SJSA1 (cell line): Measurements from ENCODE around the gene EMC9. TPM values are rescaled to one million over a fixed set of nuclear protein-coding genes. Genes with fewer than 3 reads are reported as not detected.
A peak's percentile ranks its signal among the peaks of the same experiment; 100 is the strongest.

Experiments used
- DNase-seq, 2 experiments: peaks; one replicate each; pipeline ENCODE4 v3.0.0-alpha.2; 2015 to 2020; ENCODE audit warnings: low spot score in 2 of 2, low read depth in 1 of 2
- H3K27ac ChIP-seq: fragments of 250-450 bp; sonication (Bioruptor Pico); 2 replicates; pipeline ENCODE4 v1.5.1; 2020; ENCODE audit warnings: mild to moderate bottlenecking, moderate library complexity
- H3K27me3 ChIP-seq: fragments of 250-450 bp; sonication (Bioruptor Pico); replicated peaks from 2 replicates; pipeline ENCODE4 v1.5.1; 2020; ENCODE audit warnings: mild to moderate bottlenecking, moderate library complexity
- H3K36me3 ChIP-seq: fragments of 250-450 bp; sonication (Bioruptor Pico); 2 replicates; pipeline ENCODE4 v1.5.1; 2020; ENCODE audit warnings: mild to moderate bottlenecking
- H3K4me1 ChIP-seq: fragments of 250-450 bp; sonication (Bioruptor Pico); replicated peaks from 2 replicates; pipeline ENCODE4 v1.6.1; 2021; ENCODE audit warnings: mild to moderate bottlenecking
- H3K4me3 ChIP-seq: fragments of 250-450 bp; sonication (Bioruptor Pico); 2 replicates; pipeline ENCODE4 v1.5.1; 2020; ENCODE audit warnings: mild to moderate bottlenecking
- H3K9me3 ChIP-seq: fragments of 250-450 bp; sonication (Bioruptor Pico); replicated peaks from 2 replicates; pipeline ENCODE4 v1.5.1; 2020; ENCODE audit warnings: mild to moderate bottlenecking
- total RNA-seq: library from RNA; depleted of rRNA; stranded (reverse); fragments of >200 nt; shearing (Covaris generic); gene quantifications from 2 replicates; pipeline ENCODE4 v1.2.3, GENCODE V29; 2014

EMC9 gene
- total RNA-seq, 1 experiment from 2014 or later: 11.1 TPM

DNA sequence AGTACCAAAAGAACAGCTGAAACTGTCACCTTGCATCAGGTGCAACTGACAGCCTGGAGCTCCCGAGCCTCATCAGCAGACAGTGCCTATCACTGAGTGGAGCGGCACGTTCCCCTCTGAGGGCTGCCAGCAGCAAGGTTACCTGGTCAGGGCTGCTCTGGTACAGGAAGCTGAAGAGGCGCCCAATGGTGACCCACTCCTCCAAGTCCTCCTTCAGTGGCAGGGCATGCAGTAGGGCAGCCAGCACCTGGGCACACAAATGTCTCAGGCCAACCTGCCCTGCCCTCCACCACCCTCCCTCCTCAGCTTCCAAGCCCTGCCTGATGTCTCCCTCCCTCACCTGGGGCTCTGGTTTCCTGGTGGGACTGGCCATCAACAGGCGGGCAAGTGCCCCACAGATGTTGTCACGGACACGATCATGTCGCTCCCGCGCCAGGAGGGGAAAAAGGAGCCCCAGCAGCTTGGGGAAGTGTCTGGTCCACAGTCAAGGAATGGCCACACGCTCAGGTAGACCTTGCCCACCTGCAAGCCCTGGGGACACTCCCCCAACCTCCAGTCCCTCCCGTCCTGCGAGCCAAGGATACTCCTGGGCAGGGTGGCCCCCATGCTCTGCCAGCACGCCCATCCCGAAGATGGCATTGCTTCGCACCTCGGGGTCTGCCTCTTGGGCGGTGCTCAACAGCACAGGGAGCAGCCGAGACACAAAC, 40.1 kb upstream of the EMC9 start:
- Histone ChIP-seq H3K9me3 (no peaks in the 10 kb centered on the region), H3K4me1 (peaks cover 9% of the 10 kb centered on the region), H3K36me3 (peaks cover 80% of the 10 kb centered on the region), H3K27ac (no peak overlapping the region), H3K27me3 (no peaks in the 10 kb centered on the region), H3K4me3 (no peak overlapping the region)
- no peak for DNase-seq

DNA sequence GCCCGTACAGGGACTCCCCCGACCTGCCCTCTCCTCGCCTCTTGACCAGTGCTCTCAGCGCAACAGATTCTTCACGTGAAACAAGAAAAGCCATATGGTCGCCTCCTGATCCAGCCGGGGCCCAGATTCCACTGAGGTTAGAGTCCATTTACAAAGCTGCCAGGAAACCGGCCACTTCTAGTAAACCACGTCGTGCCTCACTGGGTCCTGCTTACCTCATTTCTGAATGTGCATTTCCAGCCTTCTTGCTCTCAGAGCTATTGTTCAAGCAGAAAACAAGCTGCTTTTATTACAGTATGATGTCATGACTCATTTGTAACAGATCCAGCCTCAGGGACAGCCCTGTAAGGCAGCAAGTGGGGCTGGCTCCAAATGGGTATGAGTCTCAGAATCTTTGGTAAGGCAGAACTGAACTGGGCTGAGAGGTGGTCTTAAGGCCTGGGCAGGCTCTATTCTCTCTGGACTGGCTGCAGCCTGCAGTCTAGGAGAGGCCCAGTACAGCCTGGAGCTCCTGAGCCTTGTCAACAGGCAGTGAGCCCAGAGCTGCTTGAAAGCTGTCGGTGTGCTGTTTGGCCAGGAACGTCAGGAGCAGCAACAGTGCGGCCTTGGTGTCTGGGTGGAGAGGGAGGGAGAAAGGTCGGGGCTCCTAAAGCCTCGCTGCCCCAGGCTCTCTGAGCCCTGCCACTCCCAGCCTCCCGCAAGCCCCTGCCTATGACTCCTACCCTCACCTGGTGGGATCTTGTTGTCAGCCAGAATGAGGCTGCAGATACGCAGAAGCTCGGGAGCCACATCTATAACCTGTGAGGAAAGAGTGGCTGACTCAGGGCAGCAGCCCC, 38.8 kb upstream of the EMC9 start:
- H3K4me1 ChIP-seq: peaks cover 9% of the 10 kb centered on the region
- H3K36me3 ChIP-seq: peaks cover 70% of the 10 kb centered on the region
- no peaks in the 10 kb centered on the region for H3K9me3 ChIP-seq
- H3K27ac ChIP-seq: peak overlapping the region; percentile 43
- DNase-seq: no peak
- no peaks in the 10 kb centered on the region for H3K27me3 ChIP-seq
- no peak overlapping the region for H3K4me3 ChIP-seq

DNA sequence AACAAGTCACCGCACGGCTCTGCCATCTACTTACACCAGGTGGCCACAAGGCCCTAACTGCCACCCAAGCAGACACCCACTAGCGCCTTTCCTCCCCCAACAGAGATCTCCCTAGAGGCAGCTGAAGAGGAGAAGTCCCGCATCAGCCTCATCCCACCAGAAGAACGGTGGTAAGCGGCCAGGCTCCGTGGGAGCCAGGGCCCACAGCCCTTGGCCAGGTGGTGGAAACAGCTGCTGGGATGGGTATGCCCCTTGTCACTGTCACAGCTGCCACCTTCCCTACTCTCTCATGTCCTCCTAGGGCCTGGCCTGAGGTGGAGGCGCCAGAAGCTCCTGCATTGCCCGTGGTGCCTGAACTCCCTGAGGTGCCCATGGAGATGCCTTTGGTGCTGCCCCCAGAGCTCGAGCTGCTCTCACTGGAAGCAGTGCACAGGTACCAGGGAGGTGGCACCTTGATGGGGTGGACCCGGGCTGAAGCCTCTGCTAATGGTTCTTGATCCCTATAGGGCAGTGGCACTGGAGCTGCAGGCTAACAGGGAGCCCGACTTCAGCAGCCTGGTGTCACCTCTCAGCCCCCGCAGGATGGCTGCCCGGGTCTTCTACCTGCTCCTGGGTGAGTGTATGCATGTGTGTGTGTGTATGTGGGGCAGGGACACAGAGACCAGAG, 38.0 kb upstream of the EMC9 start:
- Histone ChIP-seq H3K4me1 (peaks cover 9% of the 10 kb centered on the region), H3K4me3 (no peak overlapping the region), H3K27me3 (no peaks in the 10 kb centered on the region), H3K36me3 (peaks cover 62% of the 10 kb centered on the region), H3K27ac (peak overlapping the region; percentile 43), H3K9me3 (no peaks in the 10 kb centered on the region)
- no peak for DNase-seq

DNA sequence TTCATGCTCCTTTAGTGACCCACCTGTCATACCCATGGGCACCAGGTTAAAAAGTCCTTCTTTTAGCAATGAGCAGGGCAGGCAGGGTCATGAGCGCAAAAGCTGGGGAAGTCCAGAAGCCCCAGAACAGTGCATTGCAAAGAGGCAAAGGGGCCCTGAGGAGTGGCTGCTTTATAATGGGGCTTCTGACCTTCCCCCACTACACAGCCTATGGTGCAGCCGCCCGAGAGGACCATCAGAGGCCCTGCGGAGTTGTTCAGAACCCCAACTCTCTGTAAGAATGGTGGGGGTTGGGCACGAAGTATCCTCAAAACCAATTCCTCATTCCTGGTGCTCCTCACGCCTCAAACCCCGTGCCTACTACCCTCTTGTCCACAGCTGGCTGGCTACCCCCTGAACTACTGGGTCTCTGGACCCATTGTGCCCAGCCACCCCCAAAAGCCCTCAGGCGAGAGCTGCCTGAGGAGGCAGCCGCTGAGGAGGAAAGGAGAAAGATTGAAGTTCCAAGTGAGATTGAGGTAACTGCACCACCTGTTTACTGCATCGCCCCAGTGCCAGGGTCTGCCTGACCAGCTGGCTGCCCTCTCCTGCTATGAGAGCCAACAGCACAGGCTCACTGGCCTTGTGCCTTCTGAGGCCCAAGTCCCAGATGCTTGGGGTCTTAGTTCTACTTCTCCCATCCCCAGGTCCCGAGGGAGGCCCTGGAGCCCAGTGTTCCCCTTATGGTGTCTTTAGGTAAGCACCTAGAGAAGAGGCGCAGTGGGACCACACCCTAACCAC, 37.2 kb upstream of the EMC9 start:
- Histone ChIP-seq H3K9me3 (no peaks in the 10 kb centered on the region), H3K4me1 (peaks cover 9% of the 10 kb centered on the region), H3K27me3 (no peaks in the 10 kb centered on the region), H3K36me3 (peaks cover 57% of the 10 kb centered on the region), H3K27ac (no peak overlapping the region), H3K4me3 (no peak overlapping the region)
- no peak for DNase-seq

DNA sequence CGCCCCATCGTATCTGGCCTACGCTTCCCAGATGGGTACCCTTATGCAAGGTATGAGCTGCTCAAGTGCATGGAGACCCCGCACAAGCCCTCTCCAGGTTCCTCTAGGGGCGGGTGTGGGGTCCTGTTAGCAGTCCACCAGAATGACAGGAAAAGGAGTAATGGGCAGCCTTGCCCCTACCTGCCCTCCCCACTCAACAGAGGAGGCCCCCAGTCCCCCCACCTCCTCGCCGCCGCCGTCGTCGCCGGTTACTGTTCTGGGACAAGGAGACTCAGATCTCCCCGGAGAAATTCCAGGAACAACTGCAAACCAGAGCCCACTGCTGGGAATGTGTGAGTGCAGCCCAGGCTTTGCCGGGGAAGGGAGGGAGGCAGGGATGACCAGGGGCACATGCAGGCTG, 36.5 kb upstream of the EMC9 start:
- H3K9me3 ChIP-seq: no peaks in the 10 kb centered on the region
- DNase-seq: no peak
- peaks cover 52% of the 10 kb centered on the region for H3K36me3 ChIP-seq
- H3K27ac ChIP-seq: no peak overlapping the region
- no peak overlapping the region for H3K4me3 ChIP-seq
- H3K4me1 ChIP-seq: peaks cover 9% of the 10 kb centered on the region
- H3K27me3 ChIP-seq: no peaks in the 10 kb centered on the region

DNA sequence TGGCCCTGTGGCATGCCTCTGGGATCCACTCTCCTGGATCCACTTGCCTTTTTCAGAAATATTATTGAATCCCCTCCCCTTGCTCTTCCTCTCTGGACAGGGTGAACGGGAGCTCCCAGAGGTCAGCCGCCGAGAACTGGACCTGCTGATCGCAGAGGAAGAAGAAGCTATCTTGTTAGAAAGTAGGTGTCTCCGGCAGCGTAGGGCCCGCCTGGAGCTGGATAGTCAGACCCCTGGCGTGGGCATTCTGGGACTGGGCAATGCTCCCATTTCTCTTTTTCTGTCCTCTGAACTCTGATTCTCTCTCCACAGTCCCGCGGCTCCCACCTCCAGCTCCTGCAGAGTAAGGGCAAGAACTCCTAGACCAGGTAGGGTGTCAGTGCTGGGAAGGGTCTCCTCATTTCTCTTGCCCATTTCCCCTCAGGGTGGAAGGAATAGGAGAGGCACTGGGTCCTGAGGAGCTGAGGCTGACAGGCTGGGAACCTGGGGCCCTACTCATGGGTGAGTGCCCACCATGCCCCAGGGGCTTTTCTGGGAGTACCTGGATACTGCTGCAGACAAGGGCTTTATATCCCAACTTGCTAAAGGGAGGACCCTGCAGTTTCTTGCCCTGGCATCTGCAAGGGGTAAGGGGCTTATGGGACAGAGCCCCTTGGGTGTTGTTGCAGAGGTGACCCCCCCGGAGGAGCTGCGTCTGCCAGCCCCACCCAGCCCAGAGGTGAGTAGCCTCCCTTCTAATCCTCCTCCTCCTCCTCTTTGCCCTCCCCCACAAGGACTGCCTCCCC, 35.8 kb upstream of the EMC9 start:
- Histone ChIP-seq H3K9me3 (no peaks in the 10 kb centered on the region), H3K36me3 (peaks cover 45% of the 10 kb centered on the region), H3K27me3 (no peaks in the 10 kb centered on the region), H3K27ac (no peak overlapping the region), H3K4me3 (no peak overlapping the region), H3K4me1 (peaks cover 9% of the 10 kb centered on the region)
- DNase-seq: no peak

DNA sequence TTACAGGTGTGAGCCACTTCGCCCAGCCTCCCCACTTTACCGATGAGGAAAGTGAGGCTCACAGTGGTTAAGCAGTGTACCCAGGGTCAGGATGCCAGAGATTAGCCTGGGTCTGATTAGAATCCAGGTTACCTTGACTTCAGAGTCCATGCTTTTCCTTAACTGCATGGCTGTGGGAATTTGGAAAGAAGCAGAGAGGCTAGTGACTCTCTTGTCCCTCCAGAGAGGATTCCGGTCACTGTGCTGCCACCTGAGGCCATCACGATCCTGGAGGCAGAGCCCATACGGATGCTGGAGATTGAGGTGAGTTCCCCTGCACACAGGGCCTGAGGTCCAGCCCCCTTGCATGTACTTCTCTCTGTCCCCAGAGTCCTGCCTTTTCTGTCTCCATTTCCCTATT, 35.2 kb upstream of the EMC9 start:
- H3K9me3 ChIP-seq: no peaks in the 10 kb centered on the region
- H3K27ac ChIP-seq: no peak overlapping the region
- peaks cover 41% of the 10 kb centered on the region for H3K36me3 ChIP-seq
- no peak for DNase-seq
- H3K4me1 ChIP-seq: peaks cover 9% of the 10 kb centered on the region
- no peaks in the 10 kb centered on the region for H3K27me3 ChIP-seq
- H3K4me3 ChIP-seq: no peak overlapping the region

DNA sequence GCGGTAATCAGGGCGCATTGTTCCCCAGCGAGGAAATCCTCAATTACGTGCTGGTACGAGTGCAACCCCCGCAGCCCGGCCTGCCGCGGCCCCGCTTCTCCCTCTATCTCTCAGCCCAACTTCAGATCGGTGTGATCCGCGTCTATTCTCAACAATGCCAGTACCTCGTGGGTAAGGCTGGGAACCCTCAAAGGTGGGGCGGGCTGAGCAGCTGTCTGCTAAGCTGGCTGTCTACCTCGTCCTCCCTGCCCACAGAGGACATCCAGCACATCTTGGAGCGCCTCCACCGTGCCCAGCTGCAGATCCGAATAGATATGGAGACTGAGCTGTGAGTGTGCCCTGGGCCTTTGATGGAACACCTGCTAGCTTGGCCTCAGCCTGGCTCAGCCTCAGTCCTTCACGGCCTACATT, 31.5 kb upstream of the EMC9 start:
- H3K9me3 ChIP-seq: no peaks in the 10 kb centered on the region
- no peak overlapping the region for H3K27ac ChIP-seq
- no peaks in the 10 kb centered on the region for H3K4me1 ChIP-seq
- DNase-seq: no peak
- peaks cover 10% of the 10 kb centered on the region for H3K36me3 ChIP-seq
- H3K27me3 ChIP-seq: no peaks in the 10 kb centered on the region
- H3K4me3 ChIP-seq: no peak overlapping the region

DNA sequence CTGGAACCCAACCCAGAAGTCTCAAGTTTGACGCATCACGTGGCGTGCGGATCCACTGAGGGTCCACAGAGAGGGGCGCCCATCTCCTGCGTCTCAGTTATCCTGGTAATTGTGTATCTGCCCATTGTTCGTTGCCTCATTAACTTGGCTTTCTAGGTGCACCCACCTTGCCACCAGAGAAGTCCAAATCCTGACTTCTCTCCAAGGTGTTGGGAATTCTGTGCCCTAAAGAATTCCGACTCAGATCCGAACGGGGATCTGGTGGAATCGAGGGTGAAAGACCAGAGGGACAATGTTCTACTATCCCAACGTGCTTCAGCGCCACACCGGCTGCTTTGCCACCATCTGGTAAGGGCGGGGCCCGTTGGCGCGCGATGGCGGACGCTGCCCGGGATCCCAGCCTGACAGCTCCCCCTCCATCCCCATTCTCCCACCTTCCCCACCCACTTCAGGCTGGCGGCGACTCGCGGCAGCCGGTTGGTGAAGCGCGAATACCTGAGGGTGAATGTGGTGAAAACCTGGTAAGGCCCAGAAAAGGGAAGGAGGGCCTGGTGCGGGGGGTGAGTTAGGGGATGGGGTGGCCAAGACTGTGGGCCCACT, 31.0 kb upstream of the EMC9 start:
- no peak overlapping the region for H3K4me3 ChIP-seq
- no peak for DNase-seq
- peaks cover 11% of the 10 kb centered on the region for H3K36me3 ChIP-seq
- H3K4me1 ChIP-seq: no peaks in the 10 kb centered on the region
- no peaks in the 10 kb centered on the region for H3K27me3 ChIP-seq
- H3K9me3 ChIP-seq: no peaks in the 10 kb centered on the region
- H3K27ac ChIP-seq: no peak overlapping the region

DNA sequence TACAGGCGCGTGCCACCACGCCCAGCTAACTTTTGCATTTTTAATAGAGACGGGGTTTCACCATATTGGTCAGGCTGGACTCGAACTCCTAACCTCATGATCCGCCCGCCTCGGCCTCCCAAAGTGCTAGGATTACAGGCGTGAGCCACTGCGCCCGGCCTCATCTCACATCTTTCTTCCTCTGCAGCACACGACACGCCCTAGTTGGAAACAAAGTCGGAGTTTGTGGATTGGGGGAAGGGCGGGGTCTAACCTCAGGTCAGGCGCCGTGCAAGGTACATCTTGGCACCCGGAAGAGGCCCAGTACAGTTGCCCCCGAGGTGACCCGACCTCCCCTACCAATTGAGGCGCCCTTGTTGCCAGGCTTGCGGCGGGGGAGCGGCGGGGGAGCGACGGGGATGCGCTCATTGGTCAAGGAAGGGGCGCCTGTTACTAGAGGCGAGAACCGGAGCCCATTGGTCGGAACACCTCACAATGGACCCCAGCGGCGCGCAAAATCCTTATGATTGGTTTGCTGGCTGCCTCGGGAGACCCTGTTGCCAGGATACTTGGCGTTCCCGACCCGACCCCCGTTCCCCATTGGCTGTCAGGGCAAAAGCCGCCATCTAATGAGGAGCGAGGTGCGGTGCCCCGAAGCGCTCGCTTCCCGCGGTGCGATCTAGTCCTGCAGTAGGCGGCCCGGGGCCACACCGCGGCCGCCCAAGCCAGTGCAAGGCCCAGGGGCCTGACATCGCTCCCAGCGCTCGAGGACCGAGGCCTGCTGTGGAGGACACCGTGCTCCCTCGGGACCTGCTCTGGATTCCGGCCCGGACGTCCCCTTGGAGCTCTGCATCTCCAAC, 30.2 kb upstream of the EMC9 start, which contains the start of gene REC8:
Gene REC8, plus strand, starts transcription at position 659 of the 839 bp plus-strand sequence. CDS start 473 bp downstream, outside the sequence.
- DNase-seq: no peak

DNA sequence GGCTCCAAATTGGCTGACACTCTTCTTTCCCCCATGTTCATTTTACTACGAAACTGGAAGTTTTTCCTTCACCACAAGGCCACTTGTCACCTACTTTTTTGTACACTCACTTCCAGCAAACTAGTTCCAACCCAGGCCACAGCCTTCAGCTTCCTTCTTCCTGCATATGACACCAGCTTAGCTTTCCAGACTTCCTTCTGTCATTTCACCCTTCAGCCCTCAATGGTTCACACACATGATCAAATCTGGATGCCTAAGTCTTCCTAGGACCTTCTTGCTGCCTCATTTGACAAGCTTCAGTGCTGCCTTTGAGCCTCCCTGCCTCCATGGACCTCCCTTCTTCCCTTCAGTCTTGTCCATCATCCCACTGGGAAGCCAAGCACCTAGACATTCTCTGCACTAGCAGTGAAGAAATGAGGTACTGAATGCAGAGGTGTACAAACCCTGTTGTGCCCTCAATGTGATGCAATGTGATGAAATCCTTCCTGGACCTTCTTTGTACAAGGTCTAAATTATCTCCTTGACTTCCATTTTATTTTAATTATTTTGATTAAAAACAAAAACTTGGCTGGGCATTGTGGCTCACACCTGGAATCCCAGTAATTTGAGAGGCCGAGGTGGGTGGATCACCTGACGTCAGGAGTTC, 26.2 kb upstream of the EMC9 start:
- Histone ChIP-seq H3K27ac (no peak overlapping the region), H3K4me1 (no peaks in the 10 kb centered on the region), H3K4me3 (no peak overlapping the region), H3K36me3 (peaks cover 43% of the 10 kb centered on the region), H3K9me3 (no peaks in the 10 kb centered on the region), H3K27me3 (no peaks in the 10 kb centered on the region)
- DNase-seq: no peak

More for the DNA sequence above, 30.2 kb upstream of the EMC9 start, which contains the start of gene REC8:
- Histone ChIP-seq H3K4me1 (no peaks in the 10 kb centered on the region), H3K9me3 (no peaks in the 10 kb centered on the region), H3K27me3 (no peaks in the 10 kb centered on the region), H3K36me3 (peaks cover 10% of the 10 kb centered on the region), H3K4me3 (no peak within 1 kb of the TSS), H3K27ac (no peak within 1 kb of the TSS)
